Stimulated activated CD4-positive, alpha-beta T cell treated with anti-CD3 and anti-CD28 coated beads, Interleukin-15, amount 100 ng/mL, for 24 hours (primary cell): ENCODE measurements around the gene NAA40.
A peak's percentile ranks its signal among the peaks of the same experiment; 100 is the strongest.

Experiments used
- DNase-seq: peaks from one replicate; pipeline ENCODE4 v3.0.0-alpha.2; 2020

The NAA40 gene

DNA sequence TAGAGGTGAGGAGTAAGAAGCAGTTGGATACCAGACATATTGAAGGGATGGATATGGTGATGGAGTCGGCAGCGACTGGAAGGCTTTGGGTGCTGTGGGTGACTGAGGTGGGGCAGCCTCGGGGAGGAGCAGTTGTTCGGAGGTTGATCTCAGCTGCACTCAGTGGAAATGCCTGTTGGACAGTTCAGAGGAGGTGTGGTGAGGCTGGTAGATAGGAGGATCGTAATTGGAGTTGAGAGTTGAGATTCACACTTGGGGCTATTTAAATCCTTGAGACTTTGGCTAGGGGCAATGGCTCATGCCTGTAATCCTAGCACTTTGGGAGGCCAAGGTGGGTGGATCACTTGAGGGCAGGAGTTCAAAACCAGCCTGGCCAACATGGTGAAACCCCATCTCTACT lies 54.3 kb downstream of the NAA40 start:
- DNase-seq: no peak

- no peak for DNase-seq
Observed at GRCh38 chr11:63993993-63994392, 55.2 kb downstream of the NAA40 start.

DNA sequence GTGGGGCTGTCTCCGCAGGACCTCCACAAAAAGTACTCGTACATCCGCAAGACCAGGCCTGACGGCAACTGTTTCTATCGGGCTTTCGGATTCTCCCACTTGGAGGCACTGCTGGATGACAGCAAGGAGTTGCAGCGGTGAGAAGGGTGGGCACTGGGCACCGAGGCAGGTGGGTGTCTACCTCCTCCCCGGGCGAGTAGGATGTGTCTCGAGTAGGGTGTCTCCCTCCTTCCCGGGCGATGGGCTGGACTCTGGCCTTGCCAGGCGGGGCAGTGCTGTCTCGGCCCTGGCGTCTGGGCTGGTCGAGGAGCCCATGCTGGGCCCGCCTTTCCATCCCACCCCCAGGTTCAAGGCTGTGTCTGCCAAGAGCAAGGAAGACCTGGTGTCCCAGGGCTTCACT lies 57.7 kb downstream of the NAA40 start:
- no peak for DNase-seq

DNA sequence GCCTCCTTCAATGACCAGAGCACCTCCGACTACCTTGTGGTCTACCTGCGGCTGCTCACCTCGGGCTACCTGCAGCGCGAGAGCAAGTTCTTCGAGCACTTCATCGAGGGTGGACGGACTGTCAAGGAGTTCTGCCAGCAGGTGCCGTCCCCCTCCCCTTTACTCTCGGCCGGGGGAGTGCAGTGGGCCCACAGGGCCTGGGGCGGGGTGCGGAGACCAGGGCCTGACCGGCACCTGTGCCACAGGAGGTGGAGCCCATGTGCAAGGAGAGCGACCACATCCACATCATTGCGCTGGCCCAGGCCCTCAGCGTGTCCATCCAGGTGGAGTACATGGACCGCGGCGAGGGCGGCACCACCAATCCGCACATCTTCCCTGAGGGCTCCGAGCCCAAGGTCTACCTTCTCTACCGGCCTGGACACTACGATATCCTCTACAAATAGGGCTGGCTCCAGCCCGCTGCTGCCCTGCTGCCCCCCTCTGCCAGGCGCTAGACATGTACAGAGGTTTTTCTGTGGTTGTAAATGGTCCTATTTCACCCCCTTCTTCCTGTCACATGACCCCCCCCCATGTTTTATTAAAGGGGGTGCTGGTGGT lies 58.4 kb downstream of the NAA40 start:
- DNase-seq: no peak

GRCh38 chr11:63997801-63998337 lies 59.1 kb downstream of the NAA40 start:
- DNase-seq: no peak

- no peak for DNase-seq
Observed at GRCh38 chr11:63998558-63999348, 60.0 kb downstream of the NAA40 start.

- peak; percentile 79 for DNase-seq
Observed at GRCh38 chr11:63999349-64000025, 60.7 kb downstream of the NAA40 start.

GRCh38 chr11:64000026-64000739 lies 61.4 kb downstream of the NAA40 start:
- DNase-seq: peak; percentile 82

- DNase-seq: no peak
Observed at GRCh38 chr11:64000740-64001483, 62.1 kb downstream of the NAA40 start.

DNA sequence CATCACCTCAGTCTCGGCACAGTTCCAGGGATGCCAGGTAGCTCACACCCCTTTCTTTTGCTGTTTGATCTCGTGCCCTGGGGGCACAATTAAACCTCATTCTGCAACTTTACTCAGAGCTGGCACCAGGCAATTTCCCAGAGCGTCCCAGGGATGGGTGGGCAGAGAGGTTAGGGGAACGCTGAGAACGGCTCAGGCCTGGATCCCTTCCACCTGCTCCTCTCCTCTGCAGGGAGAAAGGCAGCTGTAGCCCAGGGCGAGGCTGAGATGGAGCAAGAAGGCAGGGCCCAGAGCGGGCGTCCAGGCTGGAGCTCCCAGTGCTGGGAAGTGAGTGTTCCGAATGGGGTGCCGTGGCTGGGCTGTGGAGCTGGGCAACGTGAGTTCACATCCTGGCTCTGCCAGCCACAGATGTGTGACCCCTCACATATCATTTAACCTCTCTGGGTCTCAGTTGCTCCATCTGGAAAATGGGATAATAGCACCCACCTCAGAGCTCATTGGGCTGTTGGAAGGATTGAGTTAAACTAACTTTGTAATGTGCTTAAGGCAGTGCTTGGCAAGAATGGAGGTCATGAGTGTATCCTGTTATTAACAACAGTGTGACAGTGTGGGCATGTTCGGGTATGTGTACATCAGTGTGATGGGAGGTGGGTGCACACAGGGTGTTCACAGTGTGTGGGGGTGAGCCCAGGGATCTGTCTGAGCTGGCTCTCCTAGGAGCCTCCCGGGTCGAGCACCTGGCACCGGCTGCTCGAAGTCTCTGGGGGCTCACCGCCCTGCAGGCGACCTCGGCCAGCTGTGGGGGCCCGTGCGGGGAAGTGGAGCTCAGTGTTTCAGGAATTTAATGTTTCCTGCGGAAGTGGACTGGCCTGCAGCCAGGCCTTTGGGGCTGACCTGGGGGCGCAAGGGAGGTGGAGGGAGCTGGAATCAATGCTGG lies 63.0 kb downstream of the NAA40 start:
- DNase-seq: no peak

- DNase-seq: no peak
Observed at GRCh38 chr11:64003807-64004589, 65.2 kb downstream of the NAA40 start.

DNA sequence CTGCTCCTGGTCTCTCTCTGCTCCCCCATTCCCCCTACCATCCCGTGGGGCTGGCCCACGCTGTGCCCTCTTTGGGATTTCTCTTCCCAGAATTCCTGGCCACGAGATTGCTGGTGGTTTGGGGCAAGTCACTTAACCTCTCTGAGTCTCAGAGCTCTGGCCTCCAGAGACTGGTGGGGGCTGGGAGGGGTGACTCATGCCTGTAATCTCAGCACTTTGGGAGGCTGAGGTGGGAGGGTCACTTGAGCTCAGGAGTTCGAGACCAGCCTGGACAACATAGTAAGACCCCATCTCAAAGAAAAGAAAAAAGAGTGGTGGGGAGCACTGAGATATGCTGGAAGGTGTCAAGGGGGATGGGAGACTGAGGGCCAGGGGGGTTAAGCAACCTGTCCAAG lies 65.8 kb downstream of the NAA40 start:
- no peak for DNase-seq

- no peak for DNase-seq
Observed at GRCh38 chr11:64005691-64006090, 66.9 kb downstream of the NAA40 start.

DNA sequence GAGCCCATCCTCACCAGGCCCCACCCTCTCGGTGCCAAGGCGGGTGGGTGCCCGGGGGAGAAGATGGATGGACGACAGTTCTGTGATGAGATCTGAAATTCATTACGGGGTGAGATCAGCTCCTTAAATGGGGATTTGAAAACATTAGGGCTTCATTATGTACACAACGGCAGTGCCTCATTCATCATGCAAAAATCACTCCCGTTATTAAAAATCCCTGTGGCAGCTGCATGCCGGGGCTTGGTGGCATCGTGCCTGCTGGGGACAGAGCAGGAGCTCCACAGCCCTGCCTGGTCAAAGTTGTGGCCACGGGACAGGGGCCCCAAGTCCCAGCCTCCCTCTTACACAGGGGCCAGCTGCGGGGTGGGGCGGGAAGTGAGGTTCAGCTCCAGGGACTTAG lies 67.6 kb downstream of the NAA40 start:
- DNase-seq: no peak
